Esophagus squamous epithelium (tissue), 5 donors: ENCODE measurements around the gene C1QTNF6. TPM values are rescaled to one million over a fixed set of nuclear protein-coding genes. Genes with fewer than 3 reads are reported as not detected.
A peak's percentile ranks its signal among the peaks of the same experiment; 100 is the strongest.

ENCODE experiments used
- DNase-seq: peaks from one replicate; lab custom pipeline; 2025; lab: John Stamatoyannopoulos, UW
- H3K27ac ChIP-seq, 4 donors: fragments of 200-600 bp; sonication (generic); one replicate each; pipeline ENCODE4 v1.5.1; 2016 to 2019; ENCODE audit warnings: mild to moderate bottlenecking in 1 of 4
- H3K27me3 ChIP-seq, 4 donors: fragments of 200-600 bp; sonication (generic); 1 replicate in 3 of 4; 2 replicates in 1 of 4; pipeline versions ENCODE4 v1.5.1 to v1.6.0; 2017 to 2021; ENCODE audit warnings: antibody characterized with exemption in 1 of 4
- H3K36me3 ChIP-seq, 3 donors: fragments of 200-600 bp; sonication (generic); one replicate each; pipeline ENCODE4 v1.5.1; 2016 to 2019
- H3K4me1 ChIP-seq, 3 donors: fragments of 200-600 bp; sonication (generic); one replicate each; pipeline ENCODE4 v1.5.1; 2017 to 2019
- H3K4me3 ChIP-seq, 4 donors: fragments of 200-600 bp; sonication (generic); 1 replicate in 3 of 4; 2 replicates in 1 of 4; pipeline ENCODE4 v1.5.1; 2016 to 2019; ENCODE audit warnings: mild to moderate bottlenecking in 2 of 4, moderate library complexity in 1 of 4
- H3K9me3 ChIP-seq, 3 donors: fragments of 200-600 bp; sonication (generic); one replicate each; pipeline ENCODE4 v1.5.1; 2016 to 2019
- POLR2A ChIP-seq, 4 donors: fragments of 450-650 bp; IDR thresholded peaks; one replicate each; pipeline ENCODE4 v1.6.1; 2017; ENCODE audit warnings: antibody characterized with exemption in 4 of 4, mild to moderate bottlenecking in 4 of 4, moderate library complexity in 3 of 4
- WGBS, 2 donors: methylation state at CpG; one replicate each; pipeline ENCODE4 v1.1.5; 2018; 5-methylcytosine and 5-hydroxymethylcytosine counted together
- intact Hi-C: fragments of 100-400 bp; cut with DNase I; formaldehyde crosslinking; loops from one replicate; pipeline ENCODE4 v1.15.0; 2022
- total RNA-seq, 4 donors: library from RNA; depleted of rRNA; stranded (reverse); fragments of >200 nt; gene quantifications; one replicate each; pipeline ENCODE4 v1.1.0, GENCODE V29; 2016
- TF ChIP-seq, protein P1 (sequence below), 6 experiments: fragments of 450-650 bp in 4 of 6; fragments of 200-600 bp in 2 of 6; sonication (generic) in 2 of 6; IDR thresholded peaks; one replicate each; pipeline ENCODE4 v1.5.1; 2016 to 2019; ENCODE audit warnings: antibody characterized with exemption in 6 of 6, mild to moderate bottlenecking in 4 of 6, moderate library complexity in 4 of 6
- donor health status: DM: yes; HTN: yes; CAD: no.

C1QTNF6 gene
- total RNA-seq, 4 donors from 2014 or later = 1.1 to 1.7 (median 1.4) TPM

DNA sequence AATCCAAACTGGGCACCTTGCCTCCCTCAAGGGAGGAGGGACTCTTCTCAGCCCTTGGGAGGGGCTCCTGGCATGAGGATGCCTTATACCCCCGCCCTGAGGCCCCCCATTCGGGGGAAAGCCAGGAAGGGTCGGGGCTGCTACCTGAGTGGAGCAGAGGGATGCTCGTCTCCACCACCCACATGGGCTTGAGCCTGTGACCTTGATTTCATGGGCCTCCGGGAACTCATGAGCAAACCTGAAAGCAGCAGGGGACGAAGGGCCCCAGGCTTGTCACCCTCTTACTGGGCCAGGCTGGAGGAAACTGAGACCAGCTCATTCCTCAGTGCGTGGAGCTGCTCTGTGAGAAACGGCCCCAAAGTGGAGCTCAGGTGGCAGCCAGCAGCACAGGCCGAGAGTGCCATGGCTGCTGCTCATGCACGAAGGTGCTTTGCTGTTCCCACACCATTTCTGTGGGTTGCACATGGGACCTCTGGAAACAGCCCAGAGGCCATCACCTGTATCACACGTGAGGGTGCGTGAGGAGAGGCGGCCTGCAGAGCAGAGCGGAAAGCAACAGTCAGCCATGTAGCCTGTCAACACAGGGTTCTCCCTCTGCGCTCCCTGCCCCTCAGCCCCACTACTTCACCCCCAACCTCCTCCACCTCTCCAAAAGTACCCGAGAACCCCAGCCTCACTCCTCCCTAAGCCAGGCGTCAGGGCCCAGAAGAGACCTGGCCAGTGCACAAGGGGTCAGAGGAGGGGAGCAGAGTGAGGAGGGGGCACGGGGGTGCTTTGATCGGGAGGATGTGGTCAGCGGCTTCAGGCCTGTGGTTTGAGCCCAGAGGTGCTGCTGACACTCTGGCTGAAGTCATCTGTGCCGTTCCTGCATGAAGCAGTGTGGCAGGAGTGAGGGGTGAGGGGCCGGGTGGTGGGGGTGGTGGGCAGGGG, 24.2 kb downstream of the C1QTNF6 start:
- intact Hi-C loops = no loop called here
- peaks cover 9 to 25% (median 19%) of the 10 kb centered on the region in 3 donors for H3K4me1 ChIP-seq
- H3K9me3 ChIP-seq = peaks cover 0 to 7% (median 6%) of the 10 kb centered on the region in 3 donors
- H3K27ac ChIP-seq = peak overlapping the region in 3 of 4 donors; percentile 12 to 34 (median 19)
- H3K27me3 ChIP-seq = peaks cover 0 to 14% (median 0%) of the 10 kb centered on the region in 4 donors
- TF ChIP-seq, protein P1, sequence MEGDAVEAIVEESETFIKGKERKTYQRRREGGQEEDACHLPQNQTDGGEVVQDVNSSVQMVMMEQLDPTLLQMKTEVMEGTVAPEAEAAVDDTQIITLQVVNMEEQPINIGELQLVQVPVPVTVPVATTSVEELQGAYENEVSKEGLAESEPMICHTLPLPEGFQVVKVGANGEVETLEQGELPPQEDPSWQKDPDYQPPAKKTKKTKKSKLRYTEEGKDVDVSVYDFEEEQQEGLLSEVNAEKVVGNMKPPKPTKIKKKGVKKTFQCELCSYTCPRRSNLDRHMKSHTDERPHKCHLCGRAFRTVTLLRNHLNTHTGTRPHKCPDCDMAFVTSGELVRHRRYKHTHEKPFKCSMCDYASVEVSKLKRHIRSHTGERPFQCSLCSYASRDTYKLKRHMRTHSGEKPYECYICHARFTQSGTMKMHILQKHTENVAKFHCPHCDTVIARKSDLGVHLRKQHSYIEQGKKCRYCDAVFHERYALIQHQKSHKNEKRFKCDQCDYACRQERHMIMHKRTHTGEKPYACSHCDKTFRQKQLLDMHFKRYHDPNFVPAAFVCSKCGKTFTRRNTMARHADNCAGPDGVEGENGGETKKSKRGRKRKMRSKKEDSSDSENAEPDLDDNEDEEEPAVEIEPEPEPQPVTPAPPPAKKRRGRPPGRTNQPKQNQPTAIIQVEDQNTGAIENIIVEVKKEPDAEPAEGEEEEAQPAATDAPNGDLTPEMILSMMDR (IDR thresholded peaks at IDR 0.05) = no peak
- TF ChIP-seq POLR2A (IDR thresholded peaks at IDR 0.05) = no peak
- no peak overlapping the region for H3K4me3 ChIP-seq
- no peaks in the 10 kb centered on the region for H3K36me3 ChIP-seq
- 84 to 88% methylated on average over 3 to 5 of the region's 22 CpGs for WGBS, 2 donors
- no peak for DNase-seq

DNA sequence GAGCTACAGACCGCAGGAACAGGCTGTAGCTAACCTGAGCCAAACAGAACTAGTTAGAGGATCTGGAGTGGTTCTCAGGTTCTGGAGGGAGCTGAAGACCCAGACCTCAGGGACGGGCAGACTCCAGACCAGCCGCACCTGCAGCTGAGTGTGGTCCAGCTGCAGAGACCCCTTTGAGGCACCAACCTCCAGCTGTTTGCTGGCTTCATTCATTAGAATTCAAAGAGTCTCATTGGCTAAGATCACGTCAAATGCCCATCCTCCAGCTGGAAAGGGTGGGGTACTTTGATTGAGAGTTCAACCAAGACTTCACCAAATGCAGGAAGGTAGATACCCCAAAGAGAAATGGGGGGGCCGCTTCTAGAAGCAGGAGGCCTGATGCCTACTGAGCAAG, 25.0 kb downstream of the C1QTNF6 start:
- intact Hi-C loops = no loop called here
- Histone ChIP-seq H3K27me3 (peaks cover 0 to 22% (median 0%) of the 10 kb centered on the region in 4 donors), H3K27ac (peak overlapping the region in 3 of 4 donors; percentile 12 to 65 (median 19)), H3K4me1 (peaks cover 9 to 19% (median 14%) of the 10 kb centered on the region in 3 donors), H3K9me3 (peaks cover 0 to 7% (median 6%) of the 10 kb centered on the region in 3 donors), H3K36me3 (no peaks in the 10 kb centered on the region), H3K4me3 (no peak overlapping the region)
- WGBS, 2 donors = 61 to 92% methylated on average over 2 of the region's 5 CpGs
- no peak for TF ChIP-seq POLR2A (IDR thresholded peaks at IDR 0.05)
- TF ChIP-seq, protein P1 (IDR thresholded peaks at IDR 0.05) = no peak
- DNase-seq = no peak

DNA sequence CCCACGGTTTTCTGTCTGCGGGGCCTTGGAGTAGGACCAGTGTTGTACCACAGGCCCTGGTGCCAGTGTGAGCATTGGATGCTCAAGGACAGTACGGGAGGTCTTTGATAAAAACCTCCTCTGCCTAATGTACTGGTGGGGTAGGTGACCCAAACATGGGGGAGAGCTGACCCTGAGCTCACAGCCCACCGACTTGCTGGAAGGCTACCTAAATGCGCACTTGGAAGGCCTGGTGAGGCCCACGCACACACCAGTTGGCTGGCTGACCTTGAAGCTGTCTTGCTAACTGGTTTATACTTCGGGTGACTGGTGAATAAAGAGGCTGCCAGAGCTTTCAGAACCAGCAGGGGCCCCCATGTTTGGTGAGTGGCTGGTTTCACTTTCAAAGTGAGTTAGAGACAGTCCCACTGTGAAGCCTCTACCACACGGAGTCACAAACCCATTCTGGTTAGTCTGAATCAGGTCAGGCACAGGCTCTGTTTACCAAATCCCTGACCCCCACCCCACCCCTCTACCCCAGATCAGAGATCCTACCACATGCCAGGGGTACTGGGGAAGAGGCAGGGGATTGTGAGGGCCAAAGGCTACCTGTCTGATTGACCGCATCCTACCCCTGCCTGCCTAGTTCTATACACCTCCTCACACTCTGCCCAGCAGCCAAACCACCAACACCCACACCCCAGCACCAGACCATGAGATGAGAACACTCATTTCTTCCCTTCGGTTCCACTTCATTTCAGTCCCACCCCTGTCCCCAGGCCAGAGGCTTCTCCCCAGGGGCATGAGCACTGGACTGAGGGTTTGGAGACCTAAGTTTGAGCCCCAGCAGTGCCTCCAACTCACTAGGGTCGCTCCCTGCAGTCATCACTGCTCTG, 25.6 kb downstream of the C1QTNF6 start:
- 65 to 69% methylated on average over 9 to 11 of the region's 11 CpGs for WGBS, 2 donors
- H3K9me3 ChIP-seq = peaks cover 0 to 7% (median 6%) of the 10 kb centered on the region in 3 donors
- H3K36me3 ChIP-seq = no peaks in the 10 kb centered on the region
- intact Hi-C loops = no loop called here
- H3K27me3 ChIP-seq = peaks cover 0 to 27% (median 0%) of the 10 kb centered on the region in 4 donors
- DNase-seq = no peak
- TF ChIP-seq, protein P1 (IDR thresholded peaks at IDR 0.05) = peak in 2 of 6 experiments; percentile 7 to 19
- TF ChIP-seq POLR2A (IDR thresholded peaks at IDR 0.05) = no peak
- H3K27ac ChIP-seq = peak overlapping the region in 2 of 4 donors; percentile 31 to 65
- H3K4me3 ChIP-seq = no peak overlapping the region
- H3K4me1 ChIP-seq = peaks cover 5 to 13% (median 9%) of the 10 kb centered on the region in 3 donors

DNA sequence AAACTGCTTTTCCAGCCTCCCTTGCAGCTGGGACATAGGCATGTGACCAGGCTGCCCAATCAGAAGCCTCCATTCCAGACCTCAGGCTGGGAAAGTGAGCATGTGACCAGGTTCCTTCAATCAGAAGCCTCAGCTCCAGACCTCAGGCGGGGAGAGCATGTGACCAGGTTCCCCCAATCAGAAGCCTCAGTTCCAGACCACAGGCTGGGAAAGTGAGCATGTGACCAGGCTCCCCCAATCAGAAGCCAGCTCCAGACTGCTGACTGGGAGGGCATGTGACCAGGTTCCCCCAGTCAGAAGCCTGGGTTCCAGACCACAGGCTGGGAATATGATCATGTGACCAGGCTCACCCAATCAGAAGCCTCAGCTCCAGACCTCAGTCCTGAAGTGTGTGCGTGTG, 26.6 kb downstream of the C1QTNF6 start:
- Histone ChIP-seq H3K36me3 (no peaks in the 10 kb centered on the region), H3K4me1 (peaks cover 0 to 2% (median 0%) of the 10 kb centered on the region in 3 donors), H3K4me3 (no peak overlapping the region), H3K9me3 (peaks cover 0 to 7% (median 6%) of the 10 kb centered on the region in 3 donors), H3K27me3 (peaks cover 0 to 37% (median 0%) of the 10 kb centered on the region in 4 donors), H3K27ac (no peak overlapping the region)
- intact Hi-C loops = no loop called here
- DNase-seq = no peak
- 71 to 100% methylated on average over 1 of the region's 2 CpGs for WGBS, 2 donors
- TF ChIP-seq POLR2A (IDR thresholded peaks at IDR 0.05) = no peak
- TF ChIP-seq, protein P1 (IDR thresholded peaks at IDR 0.05) = no peak
